Bronchial epithelial cell (primary cell): Measurements from ENCODE around the gene MPV17. TPM values are rescaled to one million over a fixed set of nuclear protein-coding genes. Genes with fewer than 3 reads are reported as not detected.

ENCODE experiments used
- DNase-seq: peaks from one replicate; pipeline ENCODE4 v3.0.0-alpha.2; 2010; ENCODE audit warnings: low read depth
- FAIRE-seq: peaks from 2 replicates; lab custom pipeline; 2011; peaks lifted over from hg19 to GRCh38; lab: Jason Lieb, UNC
- H3K27me3 ChIP-seq: 2 replicates; pipeline ENCODE4 v1.5.1; 2011; ENCODE audit warnings: low read length; ENCODE audit not compliant: control insufficient read depth, insufficient read depth
- H3K36me3 ChIP-seq: 2 replicates; pipeline ENCODE4 v1.5.1; 2011; ENCODE audit warnings: low read length; ENCODE audit not compliant: control insufficient read depth, insufficient read depth
- H3K4me3 ChIP-seq: 2 replicates; pipeline ENCODE4 v1.5.1; 2011; ENCODE audit warnings: mild to moderate bottlenecking, low read depth, low read length, control low read depth
- total RNA-seq: library from RNA; depleted of rRNA; stranded (reverse); fragments of >200 nt; gene quantifications from 2 replicates; pipeline ENCODE4 v1.2.1, GENCODE V29; 2014
- TF ChIP-seq, protein P1 (sequence below): IDR thresholded peaks from 2 replicates; pipeline ENCODE4 v1.5.1; 2011; ENCODE audit warnings: mild to moderate bottlenecking, moderate library complexity, low read length, control low read depth, inconsistent platforms; ENCODE audit not compliant: insufficient read depth, severe bottlenecking

Gene MPV17, protein sequence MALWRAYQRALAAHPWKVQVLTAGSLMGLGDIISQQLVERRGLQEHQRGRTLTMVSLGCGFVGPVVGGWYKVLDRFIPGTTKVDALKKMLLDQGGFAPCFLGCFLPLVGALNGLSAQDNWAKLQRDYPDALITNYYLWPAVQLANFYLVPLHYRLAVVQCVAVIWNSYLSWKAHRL
- total RNA-seq, result 43.3 and 55.3 TPM in 2 replicates

DNA sequence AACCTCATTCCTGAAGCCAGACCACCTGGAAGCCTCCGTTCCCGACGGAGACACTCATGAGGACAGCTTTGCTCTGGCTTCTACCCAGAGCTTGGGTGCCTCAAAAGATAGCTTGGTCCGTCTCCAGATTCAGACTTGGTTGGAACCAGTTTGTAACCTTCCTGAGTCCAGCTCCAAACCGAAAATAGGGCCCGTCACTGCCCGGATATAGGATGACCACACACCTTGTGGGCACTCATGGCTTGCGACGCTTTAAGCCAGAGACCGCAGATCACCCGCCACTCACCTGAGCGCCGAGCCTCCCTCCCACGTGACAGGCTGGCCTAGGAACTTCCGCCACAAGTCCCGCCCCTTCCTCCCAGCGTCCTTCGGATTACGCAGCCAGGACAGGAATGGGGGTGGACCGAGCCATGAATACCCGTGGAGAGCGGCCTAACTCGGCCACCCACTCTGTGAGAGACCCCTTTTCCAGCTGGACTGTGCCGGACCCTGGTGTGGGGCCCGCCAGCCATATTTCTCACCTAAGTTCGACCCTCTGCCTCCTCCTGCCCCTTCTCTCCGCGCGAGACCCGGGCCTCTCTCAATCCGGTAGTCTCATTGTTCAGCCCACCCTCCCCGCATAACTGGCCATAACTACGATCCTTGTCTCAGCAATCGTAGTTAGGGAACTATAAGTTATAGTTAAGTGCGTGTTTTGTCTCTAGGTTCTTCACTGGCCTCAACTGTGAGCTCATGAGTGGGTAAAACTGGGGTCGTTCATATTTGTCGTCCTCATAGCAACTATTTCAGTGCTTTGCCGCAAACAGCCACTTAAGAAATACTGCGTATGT lies at the start of gene MPV17:
MPV17 (minus strand) TSS at position 332 of the 830 bp plus-strand sequence. CDS start 580 bp downstream, outside the sequence.
- peak; percentile 87 for DNase-seq
- H3K27me3 ChIP-seq, result no peaks in the 10 kb centered on the region
- no peak for FAIRE-seq
- peak within 1 kb of the TSS; percentile 90 for H3K4me3 ChIP-seq
- H3K36me3 ChIP-seq, result peaks cover 11% of the 10 kb centered on the region
- TF ChIP-seq, protein P1, sequence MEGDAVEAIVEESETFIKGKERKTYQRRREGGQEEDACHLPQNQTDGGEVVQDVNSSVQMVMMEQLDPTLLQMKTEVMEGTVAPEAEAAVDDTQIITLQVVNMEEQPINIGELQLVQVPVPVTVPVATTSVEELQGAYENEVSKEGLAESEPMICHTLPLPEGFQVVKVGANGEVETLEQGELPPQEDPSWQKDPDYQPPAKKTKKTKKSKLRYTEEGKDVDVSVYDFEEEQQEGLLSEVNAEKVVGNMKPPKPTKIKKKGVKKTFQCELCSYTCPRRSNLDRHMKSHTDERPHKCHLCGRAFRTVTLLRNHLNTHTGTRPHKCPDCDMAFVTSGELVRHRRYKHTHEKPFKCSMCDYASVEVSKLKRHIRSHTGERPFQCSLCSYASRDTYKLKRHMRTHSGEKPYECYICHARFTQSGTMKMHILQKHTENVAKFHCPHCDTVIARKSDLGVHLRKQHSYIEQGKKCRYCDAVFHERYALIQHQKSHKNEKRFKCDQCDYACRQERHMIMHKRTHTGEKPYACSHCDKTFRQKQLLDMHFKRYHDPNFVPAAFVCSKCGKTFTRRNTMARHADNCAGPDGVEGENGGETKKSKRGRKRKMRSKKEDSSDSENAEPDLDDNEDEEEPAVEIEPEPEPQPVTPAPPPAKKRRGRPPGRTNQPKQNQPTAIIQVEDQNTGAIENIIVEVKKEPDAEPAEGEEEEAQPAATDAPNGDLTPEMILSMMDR, result no peak

DNA sequence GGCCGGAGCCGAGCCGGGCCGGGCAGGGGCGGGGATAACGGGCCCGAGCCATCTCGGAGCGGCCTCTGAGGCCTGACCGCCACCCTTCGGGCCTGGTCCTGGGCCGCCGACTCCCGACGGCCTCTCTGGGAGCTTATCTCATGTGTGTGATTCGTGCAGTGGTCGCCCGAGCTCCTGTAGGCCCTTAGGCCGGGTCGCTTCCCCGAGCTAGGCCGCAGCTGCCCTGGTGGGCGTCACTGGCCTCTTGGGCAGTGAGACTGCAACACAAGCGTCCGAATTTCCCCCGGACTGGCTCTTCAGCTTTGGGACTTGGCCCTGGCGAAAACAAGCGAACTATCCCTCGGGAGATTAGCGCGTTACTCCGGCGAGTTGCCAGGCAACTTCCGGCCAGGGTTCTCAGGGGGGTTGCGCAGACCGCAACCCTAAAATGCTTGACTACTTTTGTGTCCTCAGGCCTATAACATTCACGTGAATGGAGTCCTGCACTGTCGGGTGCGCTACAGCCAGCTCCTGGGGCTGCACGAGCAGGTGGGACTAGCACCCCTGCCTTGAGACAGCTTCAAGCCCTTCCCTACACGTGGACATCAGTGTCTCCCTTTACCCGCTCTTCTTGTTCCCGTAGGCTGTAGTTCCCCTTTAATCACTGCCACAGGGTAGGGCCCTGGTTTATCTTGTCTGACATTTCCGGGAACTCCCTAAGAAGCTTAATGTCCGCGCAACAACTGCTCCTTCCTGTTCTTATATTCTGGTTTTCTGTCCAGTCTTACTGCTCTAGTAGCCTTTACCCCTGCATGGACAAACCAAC lies 48.1 kb upstream of the MPV17 start:
- TF ChIP-seq, protein P1, result no peak
- H3K27me3 ChIP-seq, result no peaks in the 10 kb centered on the region
- DNase-seq (peak; percentile 47), FAIRE-seq (no peak)
- peaks cover 34% of the 10 kb centered on the region for H3K36me3 ChIP-seq
- H3K4me3 ChIP-seq, result peak overlapping the region; percentile 98

DNA sequence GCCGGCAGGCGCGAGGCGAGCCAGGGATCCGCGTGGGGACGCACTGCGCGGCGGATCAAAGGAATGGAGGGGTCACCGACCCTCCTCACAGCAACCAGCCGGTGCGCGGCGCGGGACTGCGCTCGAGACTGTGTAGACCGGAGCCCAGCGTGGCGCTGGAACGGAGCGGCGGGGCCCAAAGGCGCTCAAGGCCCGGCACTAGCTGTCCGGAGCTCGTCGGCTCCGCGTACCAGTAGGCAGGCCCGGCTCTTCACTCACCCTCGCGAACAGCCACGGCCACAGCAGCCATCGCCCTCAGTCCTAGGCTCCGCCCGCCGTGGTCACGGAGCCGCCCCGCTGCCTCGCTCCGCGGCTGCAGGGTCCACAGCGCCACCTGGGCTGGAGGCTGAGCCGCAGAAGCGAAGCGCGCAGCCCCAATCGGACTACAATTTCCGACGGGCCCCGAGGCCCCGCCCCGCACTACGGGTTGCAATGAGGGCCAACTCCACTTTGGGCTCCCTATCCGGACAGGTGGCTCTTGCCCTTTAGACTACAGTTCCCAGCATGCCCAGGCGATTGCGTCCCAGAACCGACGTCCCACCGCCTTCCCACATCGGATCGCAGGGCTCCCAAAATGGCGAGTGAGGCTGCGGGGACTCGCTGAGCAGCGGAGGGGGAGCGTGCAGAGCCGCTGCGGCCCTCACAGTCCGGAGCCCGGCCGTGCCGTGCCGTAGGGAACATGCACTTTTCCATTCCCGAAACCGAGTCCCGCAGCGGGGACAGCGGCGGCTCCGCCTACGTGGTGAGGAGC lies 47.3 kb upstream of the MPV17 start, which contains the start of the genes EIF2B4 and SNX17:
EIF2B4 (minus strand) TSS at position 313 of the 790 bp plus-strand sequence; CDS start at position 289, 24 bp downstream.
SNX17 (plus strand) TSS at position 591 of the 790 bp plus-strand sequence; CDS start at position 719, 128 bp downstream.
- peak; percentile 97 for DNase-seq

DNA sequence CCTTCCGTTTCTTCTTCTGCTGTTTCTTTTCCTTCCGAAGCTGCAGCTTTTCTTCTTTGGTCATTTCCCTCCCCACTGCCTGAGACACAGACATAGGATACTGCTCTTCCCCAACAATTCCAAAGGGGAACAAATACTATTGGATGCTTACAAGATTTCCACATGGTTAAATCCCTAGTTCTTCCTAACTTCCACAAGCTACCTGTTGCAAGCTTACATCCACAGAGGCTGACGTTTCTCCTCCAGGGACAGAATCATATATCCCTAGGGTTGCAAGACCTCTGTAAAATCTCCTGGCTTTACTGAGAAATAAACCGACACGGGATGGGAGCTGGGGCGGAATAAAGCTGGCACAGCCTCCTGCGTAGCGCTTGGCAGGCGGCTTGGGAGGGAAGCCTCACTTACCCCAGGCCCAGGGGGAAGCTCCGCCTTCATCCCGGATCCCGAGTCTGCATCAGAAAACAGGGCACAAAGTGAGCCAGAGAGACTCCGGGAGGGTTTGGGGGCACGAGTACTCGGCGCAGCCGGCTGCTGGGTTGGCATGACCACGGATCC lies 46.7 kb upstream of the MPV17 start:
- TF ChIP-seq, protein P1, result no peak
- Histone ChIP-seq H3K27me3 (no peaks in the 10 kb centered on the region), H3K36me3 (peaks cover 25% of the 10 kb centered on the region), H3K4me3 (peak overlapping the region; percentile 98)
- DNase-seq (peak; percentile 45), FAIRE-seq (no peak)

More for the DNA sequence above, 47.3 kb upstream of the MPV17 start, which contains the start of the genes EIF2B4 and SNX17:
- TF ChIP-seq, protein P1, result peak; percentile 93
- H3K36me3 ChIP-seq, result peaks cover 29% of the 10 kb centered on the region
- H3K4me3 ChIP-seq, result peak within 1 kb of the TSS; percentile 98
- FAIRE-seq, result no peak
- H3K27me3 ChIP-seq, result no peaks in the 10 kb centered on the region

DNA sequence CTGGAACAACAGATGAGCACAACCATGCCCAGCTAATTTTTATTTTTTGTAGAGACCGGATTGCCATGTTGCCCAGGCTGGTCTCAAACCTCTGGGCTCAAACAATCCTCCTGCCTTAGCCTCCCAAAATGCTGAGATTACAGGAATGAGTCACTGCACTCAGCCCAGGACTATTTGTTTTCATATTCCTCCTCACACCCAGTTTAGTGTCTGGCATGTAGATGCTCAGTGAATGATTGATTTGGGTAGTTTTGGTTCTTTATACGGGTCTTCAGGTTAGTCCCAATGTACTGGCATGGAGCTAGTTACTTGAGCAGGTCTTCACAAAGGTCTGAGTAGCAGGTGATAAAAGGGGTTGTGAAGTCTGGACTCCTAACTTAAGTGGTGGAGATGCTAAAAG lies 41.0 kb upstream of the MPV17 start:
- FAIRE-seq (no peak), DNase-seq (no peak)
- H3K36me3 ChIP-seq, result peaks cover 18% of the 10 kb centered on the region
- TF ChIP-seq, protein P1, result no peak
- H3K27me3 ChIP-seq, result no peaks in the 10 kb centered on the region
- H3K4me3 ChIP-seq, result no peak overlapping the region
